Suprapubic skin (tissue), 3 donors: ENCODE measurements around the gene OR6C65.

Source experiments
- CTCF ChIP-seq, 2 donors: fragments of 200-600 bp in 1 of 2; fragments of 450-650 bp in 1 of 2; sonication (generic) in 1 of 2; IDR thresholded peaks; one replicate each; pipeline ENCODE4 v1.5.1; 2016 to 2019; ENCODE audit warnings: antibody characterized with exemption in 2 of 2, mild to moderate bottlenecking in 1 of 2, moderate library complexity in 1 of 2
- POLR2AphosphoS5 ChIP-seq, 3 donors: sonication (generic); formaldehyde crosslinking; IDR thresholded peaks; one replicate each; pipeline ENCODE4 v1.6.1; 2017; ENCODE audit warnings: antibody characterized with exemption in 3 of 3

GRCh38 chr12:55428331-55429243, 28.3 kb downstream of the OR6C65 start:
- TF ChIP-seq POLR2AphosphoS5 (IDR thresholded peaks at IDR 0.05) (no peak), CTCF (IDR thresholded peaks at IDR 0.05) (no peak)
